GM12875 (cell line): ENCODE results near the gene SLC38A3.

Experiments used
- H3K4me3 ChIP-seq: one replicate; pipeline ENCODE4 v1.5.1; 2011; ENCODE audit warnings: low read depth, low read length, control low read depth
- TF ChIP-seq, protein P1 (sequence below): IDR thresholded peaks from 2 replicates; pipeline ENCODE4 v1.5.1; 2011; ENCODE audit warnings: low read depth, mild to moderate bottlenecking, control low read depth, inconsistent platforms, low read length, moderate library complexity, borderline replicate concordance; ENCODE audit not compliant: insufficient read depth

Gene SLC38A3

DNA sequence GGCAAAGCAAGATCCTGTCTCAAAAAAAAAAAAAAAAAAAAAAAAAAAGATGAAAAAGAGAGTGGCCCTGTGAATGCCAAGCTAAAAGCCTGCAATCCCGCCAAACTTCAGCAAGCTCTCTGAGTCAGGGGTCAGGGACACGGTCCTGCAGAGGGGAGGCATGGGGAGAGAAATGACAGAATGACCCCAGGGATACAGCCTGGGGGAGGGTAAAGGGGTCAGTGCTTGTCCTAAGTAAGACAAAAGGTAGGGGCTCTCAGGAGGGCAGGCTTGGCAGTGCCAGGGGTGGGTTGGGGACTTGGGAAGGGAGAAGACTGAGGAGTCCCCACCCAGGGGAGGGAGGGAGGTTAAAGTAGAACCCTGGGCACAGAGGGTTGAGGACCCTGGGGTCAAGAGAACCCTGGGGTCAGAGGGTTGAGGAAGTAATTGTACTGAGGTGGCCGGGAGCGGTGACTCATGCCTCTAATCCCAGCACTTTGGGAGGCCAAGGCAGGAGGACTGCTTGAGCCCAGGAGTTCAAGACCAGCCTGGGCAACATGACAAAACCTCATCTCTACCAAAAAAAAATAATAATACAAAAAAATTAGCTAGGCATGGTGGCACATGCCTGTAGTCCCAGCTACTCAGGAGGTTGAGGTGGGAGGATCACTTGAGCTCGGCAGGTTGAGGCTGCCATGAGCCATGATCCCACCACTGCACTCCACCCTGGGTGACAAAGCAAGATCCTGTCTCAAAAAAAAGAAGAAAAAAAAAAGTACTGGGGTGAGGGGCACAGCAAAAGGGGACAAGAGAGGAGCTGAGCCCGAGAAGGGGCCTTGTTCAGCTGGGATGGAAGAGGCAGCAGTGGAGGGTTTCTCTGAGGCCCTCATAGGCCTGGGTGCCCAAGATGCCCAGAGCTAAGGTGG lies 58.7 kb downstream of the SLC38A3 start:
- no peak overlapping the region for H3K4me3 ChIP-seq
- TF ChIP-seq, protein P1, sequence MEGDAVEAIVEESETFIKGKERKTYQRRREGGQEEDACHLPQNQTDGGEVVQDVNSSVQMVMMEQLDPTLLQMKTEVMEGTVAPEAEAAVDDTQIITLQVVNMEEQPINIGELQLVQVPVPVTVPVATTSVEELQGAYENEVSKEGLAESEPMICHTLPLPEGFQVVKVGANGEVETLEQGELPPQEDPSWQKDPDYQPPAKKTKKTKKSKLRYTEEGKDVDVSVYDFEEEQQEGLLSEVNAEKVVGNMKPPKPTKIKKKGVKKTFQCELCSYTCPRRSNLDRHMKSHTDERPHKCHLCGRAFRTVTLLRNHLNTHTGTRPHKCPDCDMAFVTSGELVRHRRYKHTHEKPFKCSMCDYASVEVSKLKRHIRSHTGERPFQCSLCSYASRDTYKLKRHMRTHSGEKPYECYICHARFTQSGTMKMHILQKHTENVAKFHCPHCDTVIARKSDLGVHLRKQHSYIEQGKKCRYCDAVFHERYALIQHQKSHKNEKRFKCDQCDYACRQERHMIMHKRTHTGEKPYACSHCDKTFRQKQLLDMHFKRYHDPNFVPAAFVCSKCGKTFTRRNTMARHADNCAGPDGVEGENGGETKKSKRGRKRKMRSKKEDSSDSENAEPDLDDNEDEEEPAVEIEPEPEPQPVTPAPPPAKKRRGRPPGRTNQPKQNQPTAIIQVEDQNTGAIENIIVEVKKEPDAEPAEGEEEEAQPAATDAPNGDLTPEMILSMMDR = no peak

DNA sequence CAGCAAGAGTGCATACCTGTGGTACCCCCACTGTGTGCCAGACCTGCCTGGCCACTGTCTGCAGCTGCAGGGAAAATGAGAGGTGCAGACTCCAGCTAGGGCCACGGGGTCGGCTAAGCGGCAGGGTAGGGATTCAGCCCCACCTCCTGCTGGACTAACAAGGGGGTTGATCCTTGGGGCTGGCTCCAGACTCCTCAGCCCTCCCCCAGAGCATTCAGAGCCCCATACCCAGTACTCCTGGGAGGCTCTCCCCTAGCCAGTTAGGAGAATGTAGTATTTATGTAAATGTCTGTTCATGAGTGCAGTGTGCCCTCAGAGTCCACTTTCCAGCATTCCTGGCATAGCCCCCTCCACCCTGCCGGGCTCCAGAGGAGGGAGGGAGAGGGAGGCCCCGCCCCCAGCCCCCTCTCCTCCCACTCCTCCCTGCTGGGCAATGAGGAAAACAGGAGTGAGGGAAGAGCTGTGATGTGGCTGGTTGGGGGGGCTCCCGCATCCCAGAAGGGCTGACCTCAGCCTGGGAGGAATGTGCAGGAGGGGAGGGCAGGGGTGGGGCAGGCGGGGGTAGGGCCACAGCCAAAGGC lies 59.4 kb downstream of the SLC38A3 start:
- TF ChIP-seq, protein P1 = no peak
- no peak overlapping the region for H3K4me3 ChIP-seq

DNA sequence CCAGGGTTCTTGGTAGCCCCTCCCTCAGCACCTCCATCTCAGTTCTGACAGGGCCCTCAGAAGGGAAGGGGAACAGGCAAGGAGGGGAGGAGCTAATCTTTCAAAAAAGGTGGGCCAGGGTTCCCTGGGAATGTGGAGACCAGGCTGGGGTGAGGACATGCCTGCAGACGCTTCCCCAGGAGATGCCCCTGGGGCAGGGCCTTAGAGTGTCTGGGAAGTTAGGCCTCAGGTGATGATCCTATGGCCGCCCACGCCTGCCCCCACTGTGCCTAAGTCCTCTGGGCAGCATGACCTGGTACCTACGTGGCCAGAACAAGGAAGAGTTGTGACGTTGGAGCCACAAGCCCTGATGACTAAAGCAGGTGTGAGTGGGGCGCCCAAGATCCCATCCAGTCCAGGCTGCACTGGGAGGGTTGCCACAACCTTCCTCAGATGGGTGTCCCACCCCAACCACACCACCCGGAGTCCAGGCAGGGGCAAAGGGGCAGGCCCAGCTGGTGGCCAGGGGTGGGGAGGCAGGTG lies 60.0 kb downstream of the SLC38A3 start:
- no peak overlapping the region for H3K4me3 ChIP-seq
- TF ChIP-seq, protein P1 = no peak

DNA sequence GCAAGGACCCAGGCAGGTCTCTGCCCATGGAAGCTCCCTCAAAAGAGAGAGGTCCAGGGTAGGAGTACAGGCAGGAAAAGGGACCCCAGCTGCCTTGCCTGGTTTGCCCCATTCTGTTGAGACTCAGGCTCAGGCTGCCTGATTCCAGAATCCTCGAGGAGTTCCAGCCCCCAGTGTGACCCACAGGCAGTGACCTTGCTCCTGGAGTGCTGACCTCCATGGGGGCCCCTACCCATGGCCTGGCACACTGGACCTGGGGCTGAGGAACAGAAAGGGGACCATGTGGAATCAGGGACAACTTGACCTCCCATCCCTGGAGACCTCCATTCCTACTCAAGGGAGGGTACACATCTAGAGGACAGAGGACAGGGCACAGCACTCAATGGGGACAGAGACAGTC lies 60.5 kb downstream of the SLC38A3 start:
- TF ChIP-seq, protein P1 = no peak

DNA sequence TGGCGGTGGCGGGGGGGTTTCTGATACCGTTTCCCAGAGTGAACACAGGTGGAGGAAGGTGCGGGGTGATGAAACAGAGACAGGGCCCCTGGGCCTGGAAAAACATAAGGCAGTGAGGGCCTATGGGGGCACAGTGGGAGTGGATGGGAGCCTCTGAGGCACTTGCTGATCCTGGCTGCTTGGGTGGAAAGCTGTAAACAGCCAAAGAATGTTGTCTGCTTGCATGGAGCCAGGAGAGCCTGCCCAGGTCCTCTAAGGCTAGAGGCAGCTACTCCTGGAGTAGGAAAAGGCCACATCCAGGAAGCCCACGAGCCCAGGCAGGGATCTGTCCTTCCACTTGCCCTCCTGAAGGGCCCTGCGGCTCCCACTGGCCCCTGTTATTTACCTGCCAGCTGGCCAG lies 60.9 kb downstream of the SLC38A3 start:
- no peak overlapping the region for H3K4me3 ChIP-seq
- TF ChIP-seq, protein P1 = no peak

More for the DNA sequence above, 60.5 kb downstream of the SLC38A3 start:
- no peak overlapping the region for H3K4me3 ChIP-seq

DNA sequence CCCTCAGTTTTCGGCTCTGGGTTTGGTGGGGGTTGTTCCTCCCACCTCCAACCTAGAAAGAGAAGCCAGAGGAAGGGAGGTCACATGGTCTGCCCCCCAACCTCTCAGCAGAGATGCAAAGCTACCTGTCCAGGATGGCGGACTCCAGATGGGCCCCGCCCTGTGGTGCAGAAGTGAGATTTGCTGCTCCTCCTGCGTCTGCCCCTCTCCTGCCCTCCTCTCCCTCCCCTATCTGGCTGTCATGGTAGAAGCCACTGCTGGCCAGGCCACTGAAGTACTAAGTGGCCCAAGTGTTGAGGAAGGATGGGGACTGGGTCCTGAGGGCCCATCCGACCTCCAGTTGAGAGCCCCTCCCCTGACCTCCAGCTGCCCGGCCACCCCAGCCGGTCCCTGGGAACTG lies 61.8 kb downstream of the SLC38A3 start:
- no peak overlapping the region for H3K4me3 ChIP-seq
- TF ChIP-seq, protein P1 = no peak
